Naive thymus-derived CD4-positive, alpha-beta T cell (primary cell): ENCODE results near the gene MARF1. TPM values are rescaled to one million over a fixed set of nuclear protein-coding genes. Genes with fewer than 3 reads are reported as not detected.
"Not testable (repeated sequence)": the region's sequence is repeated elsewhere in the genome, so short reads cannot be mapped to it uniquely, and the experiment has no call there.

Experiments used
- ATAC-seq: fragments of 150-1000 bp; cut with Tn5 transposase; 2 replicates; pipeline ENCODE4 v1.10.0; 2021; ENCODE audit warnings: mild to moderate bottlenecking, moderate library complexity
- CTCF ChIA-PET: fragments of 350-600 bp; sonication (Branson Sonifier 250); formaldehyde crosslinking; loops from one replicate; lab custom pipeline; 2021; ENCODE audit warnings: antibody characterized with exemption; lab: Charles Lee
- POLR2A ChIA-PET: fragments of 350-600 bp; sonication (Branson Sonifier 250); formaldehyde crosslinking; loops from one replicate; lab custom pipeline; 2021; ENCODE audit warnings: antibody characterized with exemption, inconsistent platforms; lab: Charles Lee
- DNase-seq, 9 donors: peaks; one replicate each; pipeline versions ENCODE4 v3.0.0 to v3.0.0-alpha.2; 2020 to 2022; ENCODE audit warnings: mixed read lengths in 1 of 9
- H3K27ac ChIP-seq: one replicate; pipeline ENCODE4 v1.7.0; 2013; ENCODE audit warnings: mild to moderate bottlenecking, low read depth, low read length, moderate library complexity
- H3K27me3 ChIP-seq, 2 donors: one replicate each; pipeline ENCODE4 v1.7.0; 2013; ENCODE audit warnings: low read length in 2 of 2, mild to moderate bottlenecking in 2 of 2, moderate library complexity in 2 of 2; ENCODE audit not compliant: control insufficient read depth in 2 of 2, insufficient read depth in 2 of 2
- H3K36me3 ChIP-seq, 3 experiments: 1 replicate in 2 of 3; 2 replicates in 1 of 3; pipeline ENCODE4 v1.7.0; 2013; ENCODE audit warnings: low read length in 3 of 3, mild to moderate bottlenecking in 3 of 3, moderate library complexity in 1 of 3; ENCODE audit not compliant: insufficient read depth in 3 of 3, control insufficient read depth in 2 of 3
- H3K4me1 ChIP-seq, 2 donors: one replicate each; pipeline ENCODE4 v1.7.0; 2013; ENCODE audit warnings: low read length in 2 of 2, mild to moderate bottlenecking in 2 of 2, moderate library complexity in 1 of 2; ENCODE audit not compliant: control insufficient read depth in 2 of 2, insufficient read depth in 2 of 2
- H3K4me3 ChIP-seq: 2 replicates; pipeline ENCODE4 v1.7.0; 2013; ENCODE audit warnings: mild to moderate bottlenecking, low read length
- H3K9me3 ChIP-seq, 3 experiments: 1 replicate in 2 of 3; 2 replicates in 1 of 3; pipeline ENCODE4 v1.7.0; 2013; ENCODE audit warnings: low read length in 3 of 3; ENCODE audit not compliant: control insufficient read depth in 2 of 3
- H3K27ac Mint-ChIP-seq, 9 donors: one replicate each; pipeline ENCODE4 v1.8.0; 2020 to 2022; ENCODE audit warnings: mixed read lengths in 9 of 9, mild to moderate bottlenecking in 8 of 9, moderate library complexity in 5 of 9, inconsistent platforms in 2 of 9
- H3K27me3 Mint-ChIP-seq, 5 donors: one replicate each; pipeline ENCODE4 v1.8.0; 2021 to 2022; ENCODE audit warnings: mixed read lengths in 5 of 5, mild to moderate bottlenecking in 1 of 5
- H3K36me3 Mint-ChIP-seq, 5 donors: one replicate each; pipeline ENCODE4 v1.8.0; 2020 to 2022; ENCODE audit warnings: mixed read lengths in 5 of 5, mild to moderate bottlenecking in 3 of 5, inconsistent platforms in 1 of 5
- H3K4me1 Mint-ChIP-seq, 7 donors: one replicate each; pipeline ENCODE4 v1.8.0; 2020 to 2022; ENCODE audit warnings: mixed read lengths in 7 of 7, mild to moderate bottlenecking in 3 of 7, inconsistent platforms in 1 of 7
- H3K4me3 Mint-ChIP-seq, 10 donors: one replicate each; pipeline ENCODE4 v1.8.0; 2020 to 2022; ENCODE audit warnings: mild to moderate bottlenecking in 10 of 10, mixed read lengths in 10 of 10, moderate library complexity in 6 of 10, inconsistent platforms in 2 of 10
- H3K9me3 Mint-ChIP-seq, 11 donors: one replicate each; pipeline ENCODE4 v1.8.0; 2020 to 2022; ENCODE audit warnings: mixed read lengths in 11 of 11, mild to moderate bottlenecking in 4 of 11, inconsistent platforms in 1 of 11, moderate library complexity in 1 of 11
- intact Hi-C, 2 donors: fragments of 100-400 bp; cut with micrococcal nuclease; formaldehyde crosslinking; loops; one replicate each; pipeline ENCODE4 v1.15.1; 2023
- polyA plus RNA-seq, 2 donors: library from polyadenylated mRNA; unstranded; fragments of 300-500 nt; fragmentation: Illumina TruSeq; gene quantifications; one replicate each; pipeline ENCODE4 v1.2.3, GENCODE V29; 2021
- total RNA-seq, 6 experiments: library from RNA in 5 of 6; stranded (reverse) in 5 of 6; gene quantifications; 1 replicate in 5 of 6; 2 replicates in 1 of 6; pipeline ENCODE4 v1.2.3 and lab custom pipeline; 2021 to 2026

Gene MARF1
- total and polyA plus RNA-seq, 7 experiments from 2014 or later, result 12.5 to 259 (median 157) TPM

- Mint-ChIP-seq H3K27ac (peak overlapping the region in 3 of 9 donors; percentile 4 to 71 (median 42)), H3K9me3 (no peaks in the 10 kb centered on the region), H3K4me3 (no peak overlapping the region), H3K36me3 (peaks cover 25 to 71% (median 49%) of the 10 kb centered on the region in 5 donors), H3K27me3 (no peaks in the 10 kb centered on the region), H3K4me1 (peaks cover 0 to 15% (median 4%) of the 10 kb centered on the region in 7 donors)
- ATAC-seq (no peak), DNase-seq (no peak)
- CTCF ChIA-PET, result no interaction called here
- Histone ChIP-seq H3K27me3 (no peaks in the 10 kb centered on the region), H3K4me3 (no peak overlapping the region), H3K4me1 (no peaks in the 10 kb centered on the region), H3K9me3 (no peaks in the 10 kb centered on the region), H3K36me3 (peaks cover 31 to 93% (median 36%) of the 10 kb centered on the region in 3 experiments), H3K27ac (no peak overlapping the region)
- POLR2A ChIA-PET, result interaction anchor here (1.6 to 2.4 kb wide), 3 partner anchors 11 to 27 kb away, joined by 3 to 6 read pairs (median 5); no protein-coding TSS in a partner anchor
- intact Hi-C loops, result no loop called here
These were observed 34.3 kb downstream of the MARF1 start for GRCh38 chr16:15608398-15609285.

- H3K9me3 Mint-ChIP-seq, result no peaks in the 10 kb centered on the region
- no peaks in the 10 kb centered on the region for H3K9me3 ChIP-seq
These were observed 35.1 kb downstream of the MARF1 start for GRCh38 chr16:15607700-15608396.

GRCh38 chr16:15607221-15607699 is 35.7 kb downstream of the MARF1 start:
- H3K27me3 ChIP-seq, H3K27me3 Mint-ChIP-seq, intact Hi-C loops, CTCF ChIA-PET, H3K9me3 Mint-ChIP-seq, ATAC-seq, H3K27ac ChIP-seq, H3K9me3 ChIP-seq, H3K4me1 ChIP-seq, DNase-seq, H3K4me3 Mint-ChIP-seq, H3K4me3 ChIP-seq: not testable (repeated sequence)
- H3K36me3 ChIP-seq, result peaks cover 28 to 95% (median 38%) of the 10 kb centered on the region in 3 experiments
- Mint-ChIP-seq H3K4me1 (peaks cover 0 to 15% (median 4%) of the 10 kb centered on the region in 7 donors), H3K27ac (peak overlapping the region in 6 of 9 donors; percentile 54 to 79 (median 77)), H3K36me3 (peaks cover 22 to 71% (median 54%) of the 10 kb centered on the region in 5 donors)
- POLR2A ChIA-PET, result interaction anchor here (1.6 to 2.4 kb wide), 3 partner anchors 13 to 28 kb away, joined by 3 to 6 read pairs (median 5); no protein-coding TSS in a partner anchor

More at GRCh38 chr16:15607700-15608396, 35.1 kb downstream of the MARF1 start:
- intact Hi-C loops, result no loop called here
- no peak overlapping the region for H3K4me3 Mint-ChIP-seq
- H3K4me3 ChIP-seq, result no peak overlapping the region
- peak overlapping the region in 3 of 9 donors; percentile 42 to 71 (median 54) for H3K27ac Mint-ChIP-seq
- CTCF ChIA-PET, result no interaction called here
- no peak overlapping the region for H3K27ac ChIP-seq
- no peaks in the 10 kb centered on the region for H3K27me3 ChIP-seq
- peaks cover 25 to 71% (median 55%) of the 10 kb centered on the region in 5 donors for H3K36me3 Mint-ChIP-seq
- H3K4me1 Mint-ChIP-seq, result peaks cover 0 to 15% (median 4%) of the 10 kb centered on the region in 7 donors
- POLR2A ChIA-PET, result interaction anchor here (1.6 to 2.4 kb wide), 3 partner anchors 12 to 28 kb away, joined by 3 to 6 read pairs (median 5); no protein-coding TSS in a partner anchor
- ATAC-seq, result peak; percentile 76
- DNase-seq, result no peak
- H3K4me1 ChIP-seq, result no peaks in the 10 kb centered on the region
- peaks cover 30 to 95% (median 36%) of the 10 kb centered on the region in 3 experiments for H3K36me3 ChIP-seq
- H3K27me3 Mint-ChIP-seq, result no peaks in the 10 kb centered on the region

- H3K27ac Mint-ChIP-seq, result peak overlapping the region in 8 of 9 donors; percentile 39 to 79 (median 76)
- POLR2A ChIA-PET, result interaction anchor here (1.7 to 2.4 kb wide), 2 partner anchors 13 to 29 kb away, joined by 3 to 6 read pairs; no protein-coding TSS in a partner anchor
- Histone ChIP-seq H3K4me1 (no peaks in the 10 kb centered on the region), H3K9me3 (no peaks in the 10 kb centered on the region), H3K36me3 (peaks cover 31 to 95% (median 43%) of the 10 kb centered on the region in 3 experiments), H3K27ac (no peak overlapping the region), H3K4me3 (no peak overlapping the region), H3K27me3 (no peaks in the 10 kb centered on the region)
- CTCF ChIA-PET, result no interaction called here
- intact Hi-C loops, result no loop called here
- no peak for DNase-seq
- no peak overlapping the region for H3K4me3 Mint-ChIP-seq
- no peaks in the 10 kb centered on the region for H3K9me3 Mint-ChIP-seq
- peaks cover 28 to 73% (median 56%) of the 10 kb centered on the region in 5 donors for H3K36me3 Mint-ChIP-seq
- ATAC-seq, result no peak
- H3K27me3 Mint-ChIP-seq, result no peaks in the 10 kb centered on the region
- peaks cover 0 to 15% (median 4%) of the 10 kb centered on the region in 7 donors for H3K4me1 Mint-ChIP-seq
These were observed 36.3 kb downstream of the MARF1 start for GRCh38 chr16:15606518-15607220.

GRCh38 chr16:15605839-15606517 is 37.0 kb downstream of the MARF1 start:
- H3K27me3 Mint-ChIP-seq, result no peaks in the 10 kb centered on the region
- Histone ChIP-seq H3K4me1 (no peaks in the 10 kb centered on the region), H3K4me3 (no peak overlapping the region), H3K36me3 (peaks cover 30 to 99% (median 50%) of the 10 kb centered on the region in 3 experiments), H3K27me3 (no peaks in the 10 kb centered on the region), H3K9me3 (no peaks in the 10 kb centered on the region), H3K27ac (no peak overlapping the region)
- peak overlapping the region in 1 of 10 donors; percentile 4 for H3K4me3 Mint-ChIP-seq
- CTCF ChIA-PET, result no interaction called here
- DNase-seq, result no peak
- H3K36me3 Mint-ChIP-seq, result peaks cover 34 to 78% (median 59%) of the 10 kb centered on the region in 5 donors
- peaks cover 0 to 15% (median 4%) of the 10 kb centered on the region in 7 donors for H3K4me1 Mint-ChIP-seq
- peaks cover 0 to 1% (median 0%) of the 10 kb centered on the region in 11 donors for H3K9me3 Mint-ChIP-seq
- peak overlapping the region in 8 of 9 donors; percentile 4 to 79 (median 76) for H3K27ac Mint-ChIP-seq
- POLR2A ChIA-PET, result interaction anchor here (2.4 kb wide), 1 partner anchor 30 kb away, joined by 6 read pairs; no protein-coding TSS in a partner anchor
- intact Hi-C loops, result no loop called here
- no peak for ATAC-seq
